ENCODE data around the gene ARHGEF35.
"Not testable (repeated sequence)": the region's sequence is repeated elsewhere in the genome, so short reads cannot be mapped to it uniquely, and the experiment has no call there.

ARHGEF35 gene

GRCh38 chr7:144178380-144179164 is 17.1 kb downstream of the ARHGEF35 start:
- peak in 1 of 2 donors; percentile 1 for DNase-seq

- DNase-seq: no peak
Measured at GRCh38 chr7:144174613-144175012, 21.0 kb downstream of the ARHGEF35 start.

GRCh38 chr7:144171594-144172350 is 23.9 kb downstream of the ARHGEF35 start:
- DNase-seq: not testable (repeated sequence)

- DNase-seq: no peak
Measured at GRCh38 chr7:144164784-144165183, 30.8 kb downstream of the ARHGEF35 start.

GRCh38 chr7:144158861-144159260 is 36.8 kb downstream of the ARHGEF35 start:
- DNase-seq: no peak

GRCh38 chr7:144148224-144148827 is 47.3 kb downstream of the ARHGEF35 start:
- no peak for DNase-seq

- no peak for DNase-seq
Measured at GRCh38 chr7:144144426-144144825, 51.2 kb downstream of the ARHGEF35 start.

GRCh38 chr7:144142187-144142586 is 53.4 kb downstream of the ARHGEF35 start:
- DNase-seq: no peak

GRCh38 chr7:144137501-144137900 is 58.1 kb downstream of the ARHGEF35 start:
- no peak for DNase-seq

Measured in bone marrow (tissue), 2 donors.